Stimulated activated CD8-positive, alpha-beta memory T cell treated with anti-CD3 and anti-CD28 coated beads, Interleukin-12 subunit alpha, Interleukin-12 subunit beta, amount 100 ng/mL, for 24 hours (primary cell): ENCODE results near the gene ACBD3.

Experiments
- DNase-seq: peaks from one replicate; pipeline ENCODE4 v3.0.0-alpha.2; 2020; ENCODE audit errors: extremely low read depth

The ACBD3 gene

GRCh38 chr1:226111883-226112261 is 74.7 kb downstream of the ACBD3 start:
- DNase-seq = no peak

GRCh38 chr1:226111098-226111882 is 75.3 kb downstream of the ACBD3 start:
- no peak for DNase-seq

DNA sequence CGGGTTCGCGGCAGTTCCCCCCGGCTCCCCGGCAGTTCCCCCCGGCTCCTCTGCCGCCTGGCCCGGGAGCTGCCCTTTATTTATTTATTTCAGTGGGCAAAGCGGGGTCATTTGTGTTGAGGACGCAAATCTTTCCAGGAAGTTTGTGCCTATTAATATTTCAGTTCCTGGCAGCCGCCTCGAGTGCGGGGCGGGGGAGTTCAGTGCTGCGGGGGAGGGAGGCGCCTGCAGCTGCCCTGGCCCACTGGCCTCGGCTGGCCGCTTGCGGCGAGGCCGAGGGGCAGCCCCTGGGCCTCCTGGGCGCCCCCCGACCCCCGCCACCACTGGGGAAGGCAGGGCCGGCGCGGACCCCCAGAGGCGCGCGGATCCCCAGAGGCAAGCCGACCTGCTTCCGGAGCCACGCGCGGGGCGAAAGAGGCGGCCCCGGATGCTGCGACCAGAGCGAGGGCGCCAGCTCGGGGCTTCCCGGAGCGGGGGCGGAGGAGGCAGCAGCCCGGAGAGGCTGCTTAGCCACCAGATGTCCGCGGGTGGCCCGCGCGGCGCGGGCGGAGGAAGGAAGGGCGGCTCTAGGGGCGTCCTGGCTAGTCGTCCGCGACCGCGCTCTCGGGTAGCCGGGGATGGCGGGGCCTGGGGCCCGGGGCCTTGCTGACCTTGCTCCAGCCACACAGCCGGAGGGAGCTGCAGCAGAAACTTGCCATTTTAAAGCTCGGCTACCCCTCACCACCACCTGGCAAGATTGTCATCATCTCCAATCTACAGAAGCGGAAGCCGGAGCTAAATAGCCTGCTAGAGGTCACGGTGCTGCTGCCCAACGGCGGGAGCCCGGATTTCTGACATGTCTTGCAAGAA is 76.1 kb downstream of the ACBD3 start:
- DNase-seq = peak; percentile 49

DNA sequence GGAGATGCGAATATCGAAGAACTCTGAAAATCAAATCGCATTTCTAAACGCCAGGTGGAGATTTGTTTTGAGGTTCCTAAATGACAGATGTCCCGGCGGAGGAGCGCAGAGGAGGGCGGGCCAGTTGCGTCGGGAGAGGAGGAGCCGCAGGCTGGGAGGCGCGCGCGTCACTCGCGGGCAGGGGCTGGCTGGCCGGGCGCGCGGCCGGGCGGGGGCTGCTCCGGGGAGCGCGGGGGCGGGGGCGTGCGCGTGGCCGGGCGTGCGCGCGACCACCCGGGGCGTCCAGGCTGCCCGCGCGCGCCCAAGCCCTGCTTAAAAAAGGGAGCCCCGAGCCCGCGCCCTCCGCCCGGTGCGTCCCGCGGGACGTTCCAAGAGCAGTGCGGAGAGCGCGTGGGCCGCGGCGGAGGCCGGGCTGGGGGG is 76.7 kb downstream of the ACBD3 start:
- DNase-seq = peak; percentile 66

- DNase-seq = no peak
Measured at GRCh38 chr1:226108935-226109828, 77.4 kb downstream of the ACBD3 start.

- DNase-seq = no peak
Measured at GRCh38 chr1:226107471-226108460, 78.8 kb downstream of the ACBD3 start.

DNA sequence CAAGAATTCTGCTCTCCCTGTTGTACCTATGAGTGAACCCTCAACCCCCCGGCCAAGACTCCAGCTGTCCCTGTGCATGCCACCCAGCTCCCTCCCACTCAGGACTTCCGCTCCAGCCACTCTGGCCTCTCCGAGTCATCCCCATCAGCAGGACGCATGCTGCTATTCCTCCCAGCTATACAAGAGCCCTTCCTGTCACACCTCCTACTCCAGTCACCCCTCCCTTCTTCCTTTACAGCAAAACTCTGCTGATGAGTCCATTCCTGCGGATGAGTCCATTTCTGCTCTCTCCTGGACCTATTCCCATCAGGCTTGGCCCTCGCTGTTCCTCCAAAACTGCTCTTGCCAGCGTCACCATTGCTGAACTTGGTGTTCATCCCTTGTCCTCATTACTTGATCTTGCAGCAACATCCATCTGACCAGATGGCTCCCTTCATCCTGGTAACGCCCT is 81.8 kb downstream of the ACBD3 start:
- no peak for DNase-seq

DNA sequence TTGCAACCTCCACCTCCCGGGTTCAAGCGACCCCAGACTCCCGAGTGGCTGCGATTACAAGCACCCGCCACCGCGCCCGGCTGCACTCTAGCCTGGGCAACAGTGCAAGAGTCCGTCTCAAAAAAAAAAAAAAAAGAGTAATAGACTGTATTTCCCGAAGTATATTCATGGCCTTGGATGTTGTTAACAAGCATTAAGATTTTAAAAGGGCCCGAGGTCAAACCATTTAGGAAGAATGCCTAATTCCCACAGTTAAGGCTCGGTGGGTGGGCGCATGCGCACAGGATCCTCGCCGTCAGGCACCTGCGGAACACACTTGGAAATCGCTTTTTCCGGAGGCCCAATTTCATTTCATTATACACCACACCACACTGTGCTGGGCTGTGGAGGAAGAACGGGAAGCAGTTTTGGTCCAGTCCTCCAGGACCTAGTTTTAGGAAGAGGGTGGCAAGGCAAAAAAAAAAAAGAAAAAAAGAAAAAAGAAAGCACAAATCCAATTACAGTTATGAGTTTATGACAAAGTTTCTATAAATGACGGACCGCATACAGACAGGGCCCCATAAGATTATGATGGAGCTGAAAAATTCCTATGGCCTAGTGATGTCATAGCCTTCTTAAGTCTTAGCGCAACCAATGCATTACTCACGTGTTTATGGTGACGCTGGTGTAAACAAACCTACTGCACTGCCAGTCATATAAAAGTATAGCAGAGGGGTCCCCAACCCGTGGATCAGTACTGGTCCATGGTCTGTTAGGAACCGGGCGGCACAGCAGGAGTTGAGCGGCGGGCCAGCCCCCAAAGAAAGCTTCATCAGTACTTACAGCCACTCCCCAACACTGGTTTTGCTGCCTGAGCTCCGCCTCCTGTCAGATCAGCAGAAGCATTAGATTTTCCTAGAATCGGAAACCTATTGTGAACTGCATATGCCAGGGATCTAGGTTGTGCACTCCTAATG is 85.8 kb downstream of the ACBD3 start:
- DNase-seq = no peak

- no peak for DNase-seq
Measured at GRCh38 chr1:226098870-226099835, 87.4 kb downstream of the ACBD3 start.

DNA sequence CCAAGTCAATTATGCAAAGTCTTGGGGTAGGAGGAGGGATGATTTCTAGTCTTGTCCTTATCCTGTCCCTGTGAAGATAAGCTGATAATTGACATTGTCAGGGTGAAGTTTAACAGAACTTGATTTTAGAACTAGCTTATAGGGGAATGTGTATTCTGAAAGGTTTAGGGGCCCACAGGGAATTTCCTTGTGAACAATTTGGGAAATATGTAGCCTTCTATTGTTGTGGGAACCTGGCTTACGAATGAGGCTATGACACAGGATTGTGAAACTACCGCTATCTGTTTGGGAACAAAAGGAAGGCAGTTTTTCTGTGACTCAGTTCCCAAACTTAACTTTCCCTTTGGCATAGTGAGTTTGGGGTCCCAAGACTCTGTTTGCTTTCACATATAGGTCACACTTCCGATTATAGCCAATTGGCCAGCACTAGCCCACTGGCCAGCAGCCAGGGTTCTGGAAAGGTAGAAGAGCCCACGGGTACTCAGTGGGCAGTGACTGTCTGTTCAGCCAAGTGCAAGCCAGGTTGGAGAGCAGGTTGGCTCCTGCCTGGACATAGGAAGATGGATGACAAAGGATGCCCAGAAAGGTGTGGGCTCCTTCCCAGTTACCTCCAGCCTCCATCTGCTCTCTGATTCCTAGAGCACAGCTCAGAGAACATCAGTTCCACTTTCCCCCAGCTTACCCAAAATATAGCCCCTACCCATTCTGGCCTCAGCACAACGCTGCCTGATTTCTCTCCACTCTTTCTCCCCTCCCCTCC is 88.5 kb downstream of the ACBD3 start:
- no peak for DNase-seq

DNA sequence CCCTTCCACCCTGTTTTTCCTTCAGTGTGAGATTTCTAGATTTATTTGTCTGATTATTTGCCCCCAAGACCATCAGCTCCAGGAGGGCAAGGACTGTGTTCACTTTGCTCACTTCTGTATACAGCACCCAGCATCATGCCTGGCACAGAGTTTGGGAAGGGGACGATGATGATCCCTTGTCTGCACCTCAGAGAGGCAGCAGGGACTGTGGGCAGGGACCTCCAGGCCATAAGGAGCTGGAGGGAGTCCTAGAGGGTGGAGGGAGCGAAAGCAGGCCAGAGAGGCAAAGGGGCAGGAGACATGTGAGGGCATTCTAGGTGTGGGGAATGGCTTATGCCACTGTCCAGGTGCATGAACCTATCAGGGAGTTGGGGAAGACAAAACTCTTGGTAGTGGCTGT is 91.3 kb downstream of the ACBD3 start:
- no peak for DNase-seq
